ENCODE results near the gene TMEM43. TPM values are rescaled to one million over a fixed set of nuclear protein-coding genes. Genes with fewer than 3 reads are reported as not detected.

TMEM43 gene
- polyA plus RNA-seq, 4 donors: 52.8 to 63.9 (median 56.9) TPM

GRCh38 chr3:14170531-14171159 is 45.8 kb downstream of the TMEM43 start:
- DNase-seq (ENCODE audit: low read depth in 4 of 4, low spot score in 2 of 4): no peak

GRCh38 chr3:14172496-14172895 is 47.6 kb downstream of the TMEM43 start:
- DNase-seq (ENCODE audit: low read depth in 4 of 4, low spot score in 2 of 4): no peak

GRCh38 chr3:14174483-14174882 is 49.6 kb downstream of the TMEM43 start:
- DNase-seq (ENCODE audit: low read depth in 4 of 4, low spot score in 2 of 4): no peak

- DNase-seq (ENCODE audit: low read depth in 4 of 4, low spot score in 2 of 4): no peak
Measured at GRCh38 chr3:14175383-14176037, 50.7 kb downstream of the TMEM43 start.

- DNase-seq (ENCODE audit: low read depth in 4 of 4, low spot score in 2 of 4): peak in 2 of 4 donors; percentile 30 to 43
Measured at GRCh38 chr3:14177580-14178246, 52.9 kb downstream of the TMEM43 start.

- peak; percentile 96 to 97 (median 96) for DNase-seq (ENCODE audit: low read depth in 4 of 4, low spot score in 2 of 4)
Measured at GRCh38 chr3:14178247-14179113, 53.6 kb downstream of the TMEM43 start, which contains the start of the genes LSM3 and XPC. LSM3 (plus strand) TSS chr3:14178817; CDS start chr3:14178861, 44 bp downstream. XPC (minus strand) TSS chr3:14178601; CDS start chr3:14178568, 33 bp downstream.

GRCh38 chr3:14179114-14179465 is 54.2 kb downstream of the TMEM43 start:
- no peak for DNase-seq (ENCODE audit: low read depth in 4 of 4, low spot score in 2 of 4)

- DNase-seq (ENCODE audit: low read depth in 4 of 4, low spot score in 2 of 4): no peak
Measured at GRCh38 chr3:14179795-14180194, 54.9 kb downstream of the TMEM43 start.

- DNase-seq (ENCODE audit: low read depth in 4 of 4, low spot score in 2 of 4): no peak
Measured at GRCh38 chr3:14181253-14181652, 56.4 kb downstream of the TMEM43 start.

GRCh38 chr3:14183015-14183577 is 58.2 kb downstream of the TMEM43 start:
- DNase-seq (ENCODE audit: low read depth in 4 of 4, low spot score in 2 of 4): no peak

- no peak for DNase-seq (ENCODE audit: low read depth in 4 of 4, low spot score in 2 of 4)
Measured at GRCh38 chr3:14186854-14187458, 62.1 kb downstream of the TMEM43 start.

GRCh38 chr3:14188041-14188754 is 63.3 kb downstream of the TMEM43 start:
- DNase-seq (ENCODE audit: low read depth in 4 of 4, low spot score in 2 of 4): no peak

Other genes with a start within 250 kb of the TMEM43 start
- under 1 TPM in 2 of 4 donors, not detected in 2; 0.04 to 0.14 TPM for gene WNT7A, start 245.0 kb upstream of the TMEM43 start, polyA plus RNA-seq (ENCODE audit: insufficient read length in 4 of 4)
- gene CHCHD4, start 182 bp upstream of the TMEM43 start, polyA plus RNA-seq (ENCODE audit: insufficient read length in 4 of 4): 10 to 100 TPM; 16.5 to 21.7 (median 17.6) TPM
- gene XPC, start 53.5 kb downstream of the TMEM43 start, polyA plus RNA-seq (ENCODE audit: insufficient read length in 4 of 4): 10 to 100 TPM; 42.4 to 53.5 (median 48.7) TPM
- gene LSM3, start 53.8 kb downstream of the TMEM43 start, polyA plus RNA-seq (ENCODE audit: insufficient read length in 4 of 4): 10 to 100 TPM; 14.2 to 20.4 (median 17.2) TPM